GM12872 (cell line): ENCODE data around the gene IVD.

Source experiments
- TF ChIP-seq, protein P1 (sequence below): IDR thresholded peaks from 3 replicates; pipeline ENCODE4 v1.5.1; 2011; ENCODE audit warnings: low read depth, mild to moderate bottlenecking, low read length, moderate library complexity; ENCODE audit not compliant: insufficient read depth

Gene IVD

DNA sequence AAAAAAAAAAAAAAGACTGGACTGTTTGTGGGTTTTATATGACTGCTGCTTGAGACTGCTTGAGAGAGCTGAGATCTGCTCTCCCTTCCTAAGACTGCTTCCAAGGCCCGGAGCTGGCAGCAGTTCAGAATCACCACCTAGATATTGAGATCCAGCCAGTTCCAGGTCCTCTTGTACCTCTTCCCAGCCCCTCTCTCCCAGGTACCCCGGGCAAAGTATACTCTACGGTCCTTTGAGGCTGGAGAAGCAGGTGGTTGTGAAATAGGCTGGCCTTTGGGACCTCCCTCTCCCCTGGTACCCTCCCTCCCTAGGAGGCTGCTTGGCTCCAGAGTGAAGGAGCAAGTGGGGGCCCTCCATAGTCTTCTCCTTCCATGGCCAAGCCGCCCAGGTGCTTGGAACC is 22.6 kb downstream of the IVD start:
- TF ChIP-seq, protein P1, sequence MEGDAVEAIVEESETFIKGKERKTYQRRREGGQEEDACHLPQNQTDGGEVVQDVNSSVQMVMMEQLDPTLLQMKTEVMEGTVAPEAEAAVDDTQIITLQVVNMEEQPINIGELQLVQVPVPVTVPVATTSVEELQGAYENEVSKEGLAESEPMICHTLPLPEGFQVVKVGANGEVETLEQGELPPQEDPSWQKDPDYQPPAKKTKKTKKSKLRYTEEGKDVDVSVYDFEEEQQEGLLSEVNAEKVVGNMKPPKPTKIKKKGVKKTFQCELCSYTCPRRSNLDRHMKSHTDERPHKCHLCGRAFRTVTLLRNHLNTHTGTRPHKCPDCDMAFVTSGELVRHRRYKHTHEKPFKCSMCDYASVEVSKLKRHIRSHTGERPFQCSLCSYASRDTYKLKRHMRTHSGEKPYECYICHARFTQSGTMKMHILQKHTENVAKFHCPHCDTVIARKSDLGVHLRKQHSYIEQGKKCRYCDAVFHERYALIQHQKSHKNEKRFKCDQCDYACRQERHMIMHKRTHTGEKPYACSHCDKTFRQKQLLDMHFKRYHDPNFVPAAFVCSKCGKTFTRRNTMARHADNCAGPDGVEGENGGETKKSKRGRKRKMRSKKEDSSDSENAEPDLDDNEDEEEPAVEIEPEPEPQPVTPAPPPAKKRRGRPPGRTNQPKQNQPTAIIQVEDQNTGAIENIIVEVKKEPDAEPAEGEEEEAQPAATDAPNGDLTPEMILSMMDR, result no peak

DNA sequence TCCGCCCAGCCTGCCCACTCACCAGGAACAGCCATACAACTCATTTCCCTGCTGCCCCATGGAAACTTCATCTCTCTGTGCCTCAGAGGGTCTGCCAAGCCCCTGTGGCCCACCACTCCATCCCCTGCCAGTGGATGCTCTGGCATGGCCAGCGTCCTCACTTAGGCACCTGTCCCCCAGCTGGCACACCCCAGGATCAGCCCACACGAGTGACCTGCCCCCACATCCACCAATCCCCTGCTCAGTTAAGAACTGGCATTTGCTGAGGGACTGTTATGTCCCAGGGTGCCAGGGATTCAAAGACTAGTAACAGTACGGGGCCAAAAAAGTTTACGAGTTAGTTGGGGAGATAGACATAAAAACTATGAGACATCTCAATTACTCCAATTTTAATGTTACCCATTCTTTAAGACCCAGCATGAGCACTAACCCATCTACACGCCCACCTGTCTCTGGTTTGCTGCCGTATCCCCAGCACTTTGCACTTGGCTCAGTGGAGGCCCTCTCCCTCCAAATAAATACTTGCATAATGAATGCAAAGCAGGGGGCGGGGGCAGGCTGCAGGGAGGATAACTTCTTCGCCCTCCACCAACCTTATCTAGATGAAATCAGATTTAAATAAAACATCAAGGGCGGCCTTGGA is 23.6 kb downstream of the IVD start:
- TF ChIP-seq, protein P1, result no peak

DNA sequence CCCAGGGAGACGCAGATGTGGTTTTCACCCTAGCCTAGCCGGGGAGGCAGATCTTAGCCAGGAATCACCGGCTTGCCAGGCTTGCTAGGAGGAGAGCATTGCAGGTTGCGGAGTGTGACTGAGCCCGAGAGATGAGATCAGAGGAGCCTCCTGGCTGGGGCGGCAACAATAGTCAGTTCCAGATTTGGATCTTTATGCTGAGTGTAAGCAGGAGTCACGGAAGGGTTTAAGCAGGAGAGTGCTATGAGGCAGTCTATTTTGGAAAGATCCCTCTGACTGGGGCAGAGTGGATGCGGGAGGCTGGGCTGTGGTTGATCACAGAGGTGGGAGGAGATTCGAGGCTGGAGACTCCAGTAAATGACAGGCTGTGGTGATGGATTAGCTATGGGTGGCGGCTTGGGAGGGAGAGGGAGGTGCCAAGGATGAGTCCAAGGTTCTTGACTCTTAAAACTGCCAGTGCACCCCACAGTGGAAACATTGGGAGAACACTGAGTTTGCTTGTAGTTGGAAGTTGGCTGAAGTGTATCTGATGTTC is 24.7 kb downstream of the IVD start:
- TF ChIP-seq, protein P1, result no peak

DNA sequence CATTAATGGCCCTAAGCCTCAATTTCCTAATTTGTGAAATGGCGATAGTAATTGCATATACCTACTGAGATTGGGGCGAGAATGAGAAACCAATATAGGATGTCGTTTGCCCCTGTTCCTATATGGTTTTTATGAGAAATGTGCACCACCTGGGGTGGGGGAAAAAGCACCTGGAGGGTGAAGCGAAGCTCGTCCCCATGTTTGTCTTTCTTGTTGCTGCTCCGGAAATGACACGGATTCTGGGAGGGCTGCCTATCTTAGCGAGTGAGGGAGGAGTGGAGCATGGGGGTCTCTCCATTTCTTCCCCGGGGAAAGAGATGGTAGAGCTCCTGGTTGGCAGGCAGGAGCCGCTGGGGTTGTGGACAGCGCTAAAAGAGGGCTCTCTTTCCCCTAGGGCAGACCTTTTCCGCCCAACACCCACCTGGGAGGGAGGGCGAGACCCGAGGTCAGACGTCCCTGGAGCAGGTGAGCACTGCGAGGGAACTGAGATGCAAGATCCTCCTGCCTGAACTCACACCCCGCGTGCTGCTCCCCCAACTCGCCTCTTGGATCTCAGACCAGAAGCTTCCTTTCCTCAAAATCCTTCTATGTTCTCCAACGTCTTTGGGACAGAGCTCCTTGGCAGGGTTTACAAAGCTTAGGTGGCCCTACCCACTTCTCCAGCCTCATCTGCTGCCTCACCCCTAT is 29.6 kb downstream of the IVD start:
- TF ChIP-seq, protein P1, result no peak

DNA sequence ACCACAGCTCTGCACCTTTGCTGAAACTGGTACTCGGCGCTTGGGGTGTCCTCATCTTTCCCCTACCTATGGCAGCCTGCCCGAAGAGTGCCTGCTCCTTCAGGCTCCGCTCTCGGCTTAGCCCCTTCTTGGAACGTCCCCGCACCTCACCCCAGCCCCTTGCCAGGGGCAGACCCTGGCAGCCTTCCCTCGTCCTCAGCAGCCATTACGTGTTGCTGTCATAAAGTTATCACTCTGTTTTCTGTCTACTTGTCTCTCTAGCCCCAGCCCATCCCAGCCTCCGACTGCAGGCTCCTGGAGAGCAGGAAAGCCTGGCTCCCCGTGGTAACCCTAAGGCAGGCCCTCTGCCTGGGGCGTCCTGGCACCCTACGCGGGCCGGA is 30.1 kb downstream of the IVD start:
- TF ChIP-seq, protein P1, result no peak

DNA sequence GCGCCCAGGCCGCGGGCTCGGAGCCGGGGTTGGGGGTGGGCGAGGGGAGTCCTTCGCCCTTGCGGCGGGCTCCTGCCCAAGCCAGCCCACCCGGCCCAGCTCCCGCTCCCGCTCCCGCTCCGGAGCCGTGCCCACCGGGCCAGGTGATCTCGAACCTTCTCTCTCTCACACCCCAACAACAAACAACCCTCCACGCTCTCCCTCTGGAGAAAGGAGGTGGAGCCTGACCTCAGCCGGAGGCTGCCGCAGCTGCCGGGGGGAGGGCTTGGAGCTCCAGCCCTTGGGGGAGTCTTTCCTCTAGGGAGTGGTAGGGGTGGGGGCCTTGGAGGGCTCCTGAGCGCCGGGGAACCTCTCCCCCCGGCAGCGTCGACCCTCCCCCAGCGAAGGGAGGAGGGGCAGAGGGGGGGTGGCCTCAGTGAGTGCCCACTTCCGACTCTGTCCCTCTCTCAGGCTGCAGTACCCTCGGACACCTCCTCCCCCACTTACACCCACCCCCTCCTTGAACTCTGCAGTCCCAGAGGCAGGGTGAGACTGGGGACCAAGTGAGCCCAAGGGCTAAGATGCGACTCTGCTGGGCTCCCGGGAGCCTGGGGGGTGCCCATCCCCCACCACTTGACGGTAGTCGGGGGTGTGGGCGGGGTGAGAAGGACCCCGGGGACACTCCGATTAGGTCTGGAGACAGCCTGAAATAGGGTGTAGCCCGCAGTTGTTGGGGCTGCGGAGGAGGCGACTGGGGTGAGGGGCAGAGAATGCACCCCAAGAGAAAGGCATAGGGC is 30.7 kb downstream of the IVD start:
- TF ChIP-seq, protein P1, result no peak
